ENCODE measurements around the gene BZW1.

Gene BZW1

GRCh38 chr2:200811333-200812121 is at the start of gene BZW1:
BZW1 (plus strand) TSS chr2:200811910; CDS start chr2:200813218, 1,308 bp downstream.
- peak within 1 kb of the TSS; percentile 85 for H3K27ac ChIP-seq
- peaks cover 31% of the 10 kb centered on the region for H3K79me2 ChIP-seq
- peak within 1 kb of the TSS; percentile 91 for H3K4me2 ChIP-seq (ENCODE audit: low read length)
- TF ChIP-seq, protein P1, sequence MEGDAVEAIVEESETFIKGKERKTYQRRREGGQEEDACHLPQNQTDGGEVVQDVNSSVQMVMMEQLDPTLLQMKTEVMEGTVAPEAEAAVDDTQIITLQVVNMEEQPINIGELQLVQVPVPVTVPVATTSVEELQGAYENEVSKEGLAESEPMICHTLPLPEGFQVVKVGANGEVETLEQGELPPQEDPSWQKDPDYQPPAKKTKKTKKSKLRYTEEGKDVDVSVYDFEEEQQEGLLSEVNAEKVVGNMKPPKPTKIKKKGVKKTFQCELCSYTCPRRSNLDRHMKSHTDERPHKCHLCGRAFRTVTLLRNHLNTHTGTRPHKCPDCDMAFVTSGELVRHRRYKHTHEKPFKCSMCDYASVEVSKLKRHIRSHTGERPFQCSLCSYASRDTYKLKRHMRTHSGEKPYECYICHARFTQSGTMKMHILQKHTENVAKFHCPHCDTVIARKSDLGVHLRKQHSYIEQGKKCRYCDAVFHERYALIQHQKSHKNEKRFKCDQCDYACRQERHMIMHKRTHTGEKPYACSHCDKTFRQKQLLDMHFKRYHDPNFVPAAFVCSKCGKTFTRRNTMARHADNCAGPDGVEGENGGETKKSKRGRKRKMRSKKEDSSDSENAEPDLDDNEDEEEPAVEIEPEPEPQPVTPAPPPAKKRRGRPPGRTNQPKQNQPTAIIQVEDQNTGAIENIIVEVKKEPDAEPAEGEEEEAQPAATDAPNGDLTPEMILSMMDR (IDR thresholded peaks at IDR 0.05), result no peak
- H3K9ac ChIP-seq, result peak within 1 kb of the TSS; percentile 95
- peak within 1 kb of the TSS; percentile 88 for H2AFZ ChIP-seq
- peaks cover 5% of the 10 kb centered on the region for H3K4me1 ChIP-seq
- H3K36me3 ChIP-seq (ENCODE audit: control insufficient read depth, insufficient read depth, low read length), result no peaks in the 10 kb centered on the region
- H3K27me3 ChIP-seq (ENCODE audit: control insufficient read depth, insufficient read depth, low read length), result no peaks in the 10 kb centered on the region
- H3K9me3 ChIP-seq (ENCODE audit: control insufficient read depth, low read length), result no peaks in the 10 kb centered on the region
- peak within 1 kb of the TSS; percentile 95 for H3K4me3 ChIP-seq (ENCODE audit: low read depth, low read length)

DNA sequence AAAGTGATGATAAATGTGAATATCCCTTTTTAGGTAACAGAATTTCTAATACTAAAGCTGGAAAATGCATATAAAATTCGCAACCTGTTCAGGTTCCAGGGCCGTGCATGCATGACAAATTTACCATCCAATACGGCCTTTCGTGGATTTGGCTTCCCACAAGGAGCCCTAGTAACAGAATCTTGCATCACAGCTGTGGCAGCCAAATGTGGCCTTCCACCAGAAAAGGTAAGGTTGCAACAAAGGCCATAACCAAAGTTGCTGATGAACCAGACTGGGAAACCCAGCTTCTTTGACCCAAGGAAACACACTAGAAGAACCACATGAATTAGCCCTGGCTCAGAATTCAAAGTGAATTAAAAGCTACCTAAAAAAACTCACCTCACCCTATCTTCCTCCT is 49.6 kb upstream of the BZW1 start:
- no peak overlapping the region for H3K4me2 ChIP-seq (ENCODE audit: low read length)
- H3K9me3 ChIP-seq (ENCODE audit: control insufficient read depth, low read length), result no peaks in the 10 kb centered on the region
- TF ChIP-seq, protein P1 (IDR thresholded peaks at IDR 0.05), result no peak
- no peaks in the 10 kb centered on the region for H3K79me2 ChIP-seq
- no peak overlapping the region for H3K27ac ChIP-seq
- H2AFZ ChIP-seq, result no peak overlapping the region
- no peak overlapping the region for H3K4me3 ChIP-seq (ENCODE audit: low read depth, low read length)
- no peaks in the 10 kb centered on the region for H3K27me3 ChIP-seq (ENCODE audit: control insufficient read depth, insufficient read depth, low read length)
- no peak overlapping the region for H3K9ac ChIP-seq
- H3K36me3 ChIP-seq (ENCODE audit: control insufficient read depth, insufficient read depth, low read length), result no peaks in the 10 kb centered on the region
- H3K4me1 ChIP-seq, result no peaks in the 10 kb centered on the region

DNA sequence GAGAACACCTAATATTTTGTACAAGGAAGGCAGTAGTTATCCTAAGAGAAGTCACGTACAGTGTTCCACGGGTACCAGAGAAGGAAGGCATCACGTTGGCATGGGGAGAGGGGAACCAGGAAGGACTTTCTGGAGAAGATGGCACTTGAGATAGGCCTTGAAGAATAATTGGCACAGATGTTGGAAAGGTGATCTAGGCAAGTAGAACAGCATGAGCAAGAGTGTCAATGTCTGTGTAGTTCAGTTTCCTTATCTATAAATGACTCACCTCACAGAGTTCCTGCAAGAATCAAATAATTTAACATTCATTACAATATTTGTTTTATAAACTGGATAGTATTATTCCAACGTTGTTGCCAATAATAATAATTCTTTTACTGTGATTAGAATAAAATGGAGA is 48.3 kb upstream of the BZW1 start:
- Histone ChIP-seq H3K9me3 (ENCODE audit: control insufficient read depth, low read length) (no peaks in the 10 kb centered on the region), H3K79me2 (no peaks in the 10 kb centered on the region), H3K27ac (no peak overlapping the region), H3K4me2 (ENCODE audit: low read length) (no peak overlapping the region), H3K4me3 (ENCODE audit: low read depth, low read length) (no peak overlapping the region), H3K27me3 (ENCODE audit: control insufficient read depth, insufficient read depth, low read length) (no peaks in the 10 kb centered on the region), H3K4me1 (no peaks in the 10 kb centered on the region), H2AFZ (no peak overlapping the region), H3K36me3 (ENCODE audit: control insufficient read depth, insufficient read depth, low read length) (no peaks in the 10 kb centered on the region), H3K9ac (no peak overlapping the region)
- TF ChIP-seq, protein P1 (IDR thresholded peaks at IDR 0.05), result no peak

GRCh38 chr2:200765139-200765951 is 46.4 kb upstream of the BZW1 start:
- Histone ChIP-seq H3K4me3 (ENCODE audit: low read depth, low read length) (no peak overlapping the region), H3K27ac (no peak overlapping the region), H3K36me3 (ENCODE audit: control insufficient read depth, insufficient read depth, low read length) (no peaks in the 10 kb centered on the region), H3K4me1 (no peaks in the 10 kb centered on the region), H2AFZ (no peak overlapping the region), H3K79me2 (no peaks in the 10 kb centered on the region), H3K9me3 (ENCODE audit: control insufficient read depth, low read length) (no peaks in the 10 kb centered on the region), H3K4me2 (ENCODE audit: low read length) (no peak overlapping the region), H3K27me3 (ENCODE audit: control insufficient read depth, insufficient read depth, low read length) (no peaks in the 10 kb centered on the region), H3K9ac (no peak overlapping the region)
- TF ChIP-seq, protein P1 (IDR thresholded peaks at IDR 0.05), result no peak
